HG02884 (cell line): ENCODE measurements around the gene PLXNB3.

ENCODE experiments used
- ATAC-seq: cut with Tn5 transposase; IDR thresholded peaks from one replicate; pipeline ENCODE4 v1.9.1; 2021; ENCODE audit warnings: mild to moderate bottlenecking, moderate library complexity; ENCODE audit not compliant: unreplicated experiment

The PLXNB3 gene

DNA sequence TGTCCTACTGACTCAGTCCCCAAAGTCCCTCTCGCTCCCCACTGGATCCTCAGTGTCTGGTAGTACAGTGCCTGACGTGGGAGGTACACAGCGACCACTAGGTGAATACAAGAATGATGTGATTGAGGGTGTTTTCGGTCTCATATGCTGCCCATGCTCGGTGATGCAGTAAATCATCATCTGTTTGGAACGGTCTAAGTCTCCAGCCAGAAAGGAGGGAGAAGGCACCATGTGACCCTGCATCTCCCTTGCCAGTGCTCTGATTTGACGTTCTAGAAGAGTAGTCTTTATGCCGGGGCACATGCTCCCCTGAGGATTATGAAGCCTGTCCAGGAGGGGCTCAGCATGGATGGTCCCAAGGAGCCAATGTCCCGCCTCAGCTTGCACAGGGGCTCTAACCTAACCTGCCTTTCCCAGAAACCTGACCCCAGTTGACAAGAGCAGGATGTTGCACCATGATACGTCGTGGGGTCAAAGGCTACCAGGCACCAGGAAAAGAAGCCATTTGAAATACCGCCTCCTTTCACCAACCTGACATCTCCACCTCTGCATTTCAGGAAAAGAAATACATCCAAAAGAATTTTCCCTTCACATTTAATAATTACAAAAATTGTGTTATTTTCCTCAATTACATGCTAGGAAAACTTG is 13.8 kb upstream of the PLXNB3 start:
- no peak for ATAC-seq

DNA sequence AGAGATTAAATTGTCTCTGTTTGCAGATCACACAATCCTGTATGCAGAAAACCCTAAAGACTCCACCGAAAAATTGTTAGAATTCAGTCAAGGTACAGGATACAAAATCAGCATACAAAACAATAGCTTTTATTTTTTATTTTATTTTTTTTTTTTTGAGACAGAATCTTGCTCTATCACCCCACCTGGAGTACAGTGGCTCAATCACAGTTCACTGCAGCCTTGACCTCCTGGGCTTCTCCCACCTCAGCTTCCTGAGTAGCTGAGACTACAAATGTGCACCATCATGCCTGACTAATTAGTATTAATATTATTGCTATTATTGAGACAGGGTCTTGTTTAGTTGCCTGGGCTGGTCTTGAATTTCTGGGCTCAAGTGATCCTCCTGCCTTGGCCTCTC is 8.9 kb upstream of the PLXNB3 start:
- ATAC-seq, result no peak

DNA sequence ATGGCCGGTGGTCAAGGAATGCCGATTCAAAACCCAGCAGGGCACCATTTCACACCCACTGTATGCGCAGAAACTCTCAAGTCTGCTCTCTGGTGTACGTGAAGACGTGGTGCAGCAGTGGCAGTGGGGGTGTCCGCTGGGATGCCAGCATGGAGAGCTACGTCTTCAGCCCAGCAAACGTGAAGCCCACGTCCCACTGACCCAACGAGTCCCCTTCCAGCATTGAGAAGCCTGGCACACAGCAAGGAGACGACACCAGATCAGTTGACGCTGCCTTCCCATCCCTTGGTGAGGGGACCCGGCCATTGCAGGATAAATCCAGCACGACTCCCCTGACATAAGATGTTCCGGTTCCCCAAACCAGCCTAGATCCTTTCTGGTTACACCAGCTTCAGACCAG is 2.2 kb upstream of the PLXNB3 start:
- no peak for ATAC-seq

DNA sequence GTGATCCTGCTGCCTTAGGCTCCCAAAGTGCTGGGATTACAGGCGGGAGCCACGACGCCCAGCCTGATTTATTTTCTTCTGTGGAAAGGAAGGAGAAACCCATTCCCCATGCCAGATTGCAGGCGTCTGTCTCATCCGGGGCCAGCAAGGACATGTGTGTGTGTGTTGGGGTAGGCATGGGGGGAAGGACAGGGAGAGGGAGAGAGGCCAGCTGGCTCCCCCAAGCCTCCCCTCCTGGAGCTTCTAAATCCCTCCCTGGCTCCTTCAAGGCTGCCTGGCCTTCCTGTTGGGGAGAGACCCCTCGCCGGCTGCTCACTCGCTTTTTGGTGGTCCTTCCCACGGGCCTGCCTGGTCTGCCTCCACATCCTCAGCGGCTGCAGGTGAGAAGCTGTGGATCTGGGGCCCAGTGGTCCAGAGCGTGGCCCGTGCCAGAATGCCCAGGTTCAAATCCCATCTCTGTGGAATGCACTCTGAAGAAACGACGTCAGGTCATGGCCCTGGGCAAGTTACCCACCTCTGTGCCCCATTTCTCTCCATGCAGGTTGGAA is 1.3 kb upstream of the PLXNB3 start:
- no peak for ATAC-seq

DNA sequence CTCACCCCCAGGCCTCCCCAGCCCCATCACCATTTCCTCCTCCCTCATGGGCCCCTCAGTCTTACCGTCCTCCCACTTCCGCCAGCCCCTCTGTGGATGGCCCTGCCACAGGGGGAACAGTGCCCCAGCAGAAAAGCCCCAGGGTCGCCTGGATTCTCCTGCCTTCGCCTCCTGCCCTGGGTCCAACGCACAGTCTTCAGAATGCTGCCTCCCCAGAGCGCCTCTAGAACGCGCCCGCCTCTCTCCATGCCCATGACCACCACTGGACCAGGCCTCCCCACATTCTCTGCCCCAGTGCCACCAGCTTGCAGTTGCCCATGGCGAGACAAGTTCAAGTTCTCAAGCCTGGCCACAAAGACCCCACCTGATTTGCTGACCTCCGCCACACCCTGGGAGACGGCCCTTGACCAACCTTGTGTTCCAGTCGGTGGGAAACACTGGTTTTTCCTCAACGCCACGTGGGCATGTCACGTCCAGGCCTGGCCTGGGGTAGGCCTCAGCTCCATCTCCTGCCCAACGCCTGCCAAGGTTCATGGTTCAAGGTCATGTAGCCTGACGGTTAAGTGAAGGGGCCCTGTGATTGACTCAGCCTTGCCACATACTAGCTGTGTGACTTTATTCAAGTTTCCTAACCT is 634 bp upstream of the PLXNB3 start:
- no peak for ATAC-seq

DNA sequence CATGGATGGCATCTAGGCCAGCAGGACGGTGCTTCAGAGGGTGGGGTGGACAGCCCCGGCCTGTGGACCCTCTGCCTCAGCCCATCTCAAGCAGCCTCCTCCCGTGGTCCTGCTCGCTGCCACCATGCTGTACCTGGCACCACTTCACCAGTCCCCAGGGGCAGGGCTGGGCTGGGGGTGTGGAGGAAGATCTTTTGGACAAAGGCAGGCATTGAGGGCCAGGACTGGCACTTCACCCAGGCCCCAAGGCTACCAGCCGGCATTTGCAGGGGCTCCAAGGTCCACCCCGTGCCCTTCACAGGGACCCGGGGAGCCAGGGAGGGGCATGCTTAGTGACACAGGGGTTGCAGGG is 713 bp downstream of the PLXNB3 start:
- ATAC-seq, result no peak

DNA sequence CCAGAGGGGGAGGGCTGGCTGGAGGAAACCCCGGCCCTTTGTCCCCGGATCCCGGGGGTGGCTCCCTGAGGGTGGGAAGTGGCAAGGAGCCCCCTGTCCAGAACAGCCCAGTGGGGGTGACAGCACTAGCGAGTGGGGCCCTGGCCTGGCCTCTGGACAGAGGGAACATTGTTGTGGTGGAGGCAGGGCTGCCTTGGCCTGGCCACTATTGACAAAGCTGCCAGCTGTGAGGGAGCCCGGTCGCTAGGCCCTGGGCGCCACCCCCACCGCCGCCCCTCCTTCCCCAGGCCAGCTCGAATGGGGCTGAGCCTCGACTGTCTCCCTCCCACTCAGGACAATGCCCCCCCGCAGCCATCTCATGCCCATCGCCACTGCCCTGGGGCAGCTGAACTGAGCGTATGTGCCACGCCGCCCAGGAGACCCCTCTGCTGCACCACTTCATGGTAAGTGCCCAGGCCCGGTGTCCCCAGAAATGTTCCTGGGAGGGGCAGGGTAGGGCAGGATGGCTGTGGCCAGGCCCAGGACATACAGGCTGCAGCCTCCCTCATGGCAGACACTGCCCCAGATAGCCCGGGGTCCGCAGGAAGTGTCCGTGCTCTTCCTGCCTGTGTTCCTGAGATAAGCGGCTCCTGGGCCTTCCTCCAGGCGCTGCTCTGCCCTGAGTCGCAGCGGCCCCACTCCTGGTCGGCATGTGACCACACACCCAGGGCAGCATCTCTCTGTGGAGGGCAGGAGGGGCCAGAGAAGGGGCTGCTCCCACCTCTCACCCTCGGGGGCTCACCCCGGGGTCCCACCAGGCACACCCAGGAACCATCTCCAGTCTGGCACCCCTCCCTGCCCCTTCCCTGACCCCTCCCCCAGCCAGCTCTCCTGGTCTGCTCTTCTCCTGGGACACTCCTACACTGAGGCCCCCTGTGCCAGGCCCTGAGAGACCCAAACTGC is 1.4 kb downstream of the PLXNB3 start:
- ATAC-seq, result no peak

DNA sequence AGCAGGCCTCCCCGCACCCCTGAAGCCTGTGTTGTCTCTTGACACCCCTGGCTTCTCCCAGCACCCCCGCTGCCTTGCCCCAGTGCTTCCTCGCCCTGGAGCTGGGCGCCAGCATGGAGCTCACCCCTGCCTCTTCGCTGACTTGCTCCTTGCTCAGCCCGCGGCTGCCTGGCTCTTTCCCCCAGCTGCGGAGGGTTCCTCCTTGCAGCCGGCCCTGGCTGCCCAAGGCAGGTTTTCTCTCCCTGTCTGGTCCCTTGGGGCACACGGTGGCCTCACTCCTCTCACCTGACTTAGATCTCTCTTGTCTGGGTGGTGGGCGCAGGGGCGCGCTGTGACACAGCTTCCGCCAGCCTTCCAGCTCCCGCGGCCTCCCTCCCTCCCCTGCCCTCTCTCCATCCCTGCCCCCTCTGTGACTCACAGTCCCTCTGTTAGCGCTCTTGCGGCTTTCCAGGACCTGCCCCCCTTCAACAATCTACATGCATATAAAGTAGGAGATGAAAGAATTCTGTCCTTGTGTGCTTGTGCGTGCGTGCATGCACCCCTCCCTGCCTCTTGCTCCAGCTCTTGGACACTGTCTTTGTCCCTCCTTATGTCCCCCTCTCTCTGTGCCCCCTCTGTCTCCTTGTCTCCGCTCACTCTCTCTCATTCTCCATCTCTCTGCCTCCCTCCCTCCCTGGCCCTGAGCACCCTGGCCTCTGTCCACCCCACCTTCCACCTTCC is 2.2 kb downstream of the PLXNB3 start:
- ATAC-seq, result no peak

DNA sequence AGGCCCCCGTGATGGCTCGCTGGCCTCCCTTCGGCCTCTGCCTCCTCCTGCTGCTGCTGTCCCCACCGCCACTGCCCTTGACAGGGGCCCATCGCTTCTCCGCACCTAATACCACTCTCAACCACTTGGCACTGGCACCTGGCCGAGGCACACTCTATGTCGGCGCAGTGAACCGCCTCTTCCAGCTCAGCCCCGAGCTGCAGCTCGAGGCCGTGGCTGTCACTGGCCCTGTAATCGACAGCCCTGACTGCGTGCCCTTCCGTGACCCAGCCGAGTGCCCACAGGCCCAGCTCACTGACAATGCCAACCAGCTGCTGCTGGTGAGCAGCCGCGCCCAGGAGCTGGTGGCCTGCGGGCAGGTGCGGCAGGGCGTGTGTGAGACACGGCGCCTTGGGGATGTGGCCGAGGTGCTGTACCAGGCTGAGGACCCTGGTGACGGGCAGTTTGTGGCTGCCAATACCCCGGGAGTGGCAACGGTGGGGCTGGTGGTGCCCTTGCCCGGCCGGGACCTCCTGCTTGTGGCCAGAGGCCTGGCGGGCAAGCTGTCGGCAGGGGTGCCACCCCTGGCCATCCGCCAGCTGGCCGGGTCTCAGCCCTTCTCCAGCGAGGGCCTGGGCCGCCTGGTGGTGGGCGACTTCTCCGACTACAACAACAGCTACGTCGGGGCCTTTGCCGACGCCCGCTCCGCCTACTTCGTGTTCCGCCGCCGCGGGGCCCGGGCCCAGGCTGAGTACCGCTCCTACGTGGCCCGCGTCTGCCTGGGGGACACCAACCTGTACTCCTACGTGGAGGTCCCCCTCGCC is 3.0 kb downstream of the PLXNB3 start:
- no peak for ATAC-seq

DNA sequence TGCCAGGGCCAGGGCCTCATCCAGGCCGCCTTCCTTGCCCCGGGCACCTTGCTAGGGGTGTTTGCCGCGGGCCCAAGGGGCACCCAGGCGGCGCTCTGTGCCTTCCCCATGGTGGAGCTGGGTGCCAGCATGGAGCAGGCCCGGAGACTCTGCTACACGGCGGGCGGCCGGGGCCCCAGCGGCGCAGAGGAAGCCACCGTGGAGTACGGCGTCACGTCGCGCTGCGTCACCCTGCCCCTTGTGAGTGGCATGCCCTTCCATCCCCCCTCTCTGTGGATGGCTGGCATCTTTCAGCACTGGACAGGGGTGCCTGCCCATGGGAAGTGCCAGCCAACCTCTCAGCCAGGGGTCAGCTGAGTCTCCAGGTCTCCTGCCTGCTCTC is 3.6 kb downstream of the PLXNB3 start:
- no peak for ATAC-seq

DNA sequence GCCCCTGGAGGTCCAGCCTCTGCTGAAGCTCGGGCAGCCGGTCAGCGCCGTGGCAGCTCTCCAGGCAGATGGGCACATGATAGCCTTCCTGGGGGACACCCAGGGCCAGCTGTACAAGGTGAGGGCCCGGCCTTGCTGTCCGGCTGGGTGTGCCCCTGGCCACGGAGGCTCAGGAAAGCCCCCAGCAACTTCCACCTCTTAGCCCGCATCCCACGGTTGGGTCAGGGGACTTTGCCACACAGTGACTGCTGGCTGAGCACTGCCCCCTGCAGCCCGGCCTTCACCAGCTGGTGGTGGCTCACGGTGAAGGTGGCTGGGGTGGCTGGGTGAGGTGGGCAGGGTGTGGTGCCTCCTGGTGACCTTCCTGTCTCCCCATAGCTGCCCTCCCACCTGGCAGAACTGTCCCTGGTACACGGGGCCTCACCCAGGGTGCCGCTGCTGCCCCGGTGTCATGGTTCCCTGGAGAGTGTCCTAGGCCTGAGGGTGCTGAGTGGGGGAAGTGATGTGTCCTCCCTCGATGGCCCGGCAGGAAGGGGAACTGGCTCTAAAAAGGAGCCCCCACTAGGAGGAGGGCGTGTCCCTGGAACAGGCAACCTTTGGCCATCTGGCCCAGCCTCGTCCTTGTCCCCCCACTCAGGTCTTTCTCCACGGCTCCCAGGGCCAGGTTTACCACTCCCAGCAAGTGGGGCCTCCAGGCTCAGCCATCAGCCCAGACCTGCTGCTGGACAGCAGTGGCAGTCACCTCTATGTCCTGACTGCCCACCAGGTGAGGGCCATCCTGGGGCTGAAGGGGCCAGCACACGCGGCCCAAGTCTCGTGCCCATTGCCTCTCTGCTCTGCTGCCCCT is 4.5 kb downstream of the PLXNB3 start:
- no peak for ATAC-seq

DNA sequence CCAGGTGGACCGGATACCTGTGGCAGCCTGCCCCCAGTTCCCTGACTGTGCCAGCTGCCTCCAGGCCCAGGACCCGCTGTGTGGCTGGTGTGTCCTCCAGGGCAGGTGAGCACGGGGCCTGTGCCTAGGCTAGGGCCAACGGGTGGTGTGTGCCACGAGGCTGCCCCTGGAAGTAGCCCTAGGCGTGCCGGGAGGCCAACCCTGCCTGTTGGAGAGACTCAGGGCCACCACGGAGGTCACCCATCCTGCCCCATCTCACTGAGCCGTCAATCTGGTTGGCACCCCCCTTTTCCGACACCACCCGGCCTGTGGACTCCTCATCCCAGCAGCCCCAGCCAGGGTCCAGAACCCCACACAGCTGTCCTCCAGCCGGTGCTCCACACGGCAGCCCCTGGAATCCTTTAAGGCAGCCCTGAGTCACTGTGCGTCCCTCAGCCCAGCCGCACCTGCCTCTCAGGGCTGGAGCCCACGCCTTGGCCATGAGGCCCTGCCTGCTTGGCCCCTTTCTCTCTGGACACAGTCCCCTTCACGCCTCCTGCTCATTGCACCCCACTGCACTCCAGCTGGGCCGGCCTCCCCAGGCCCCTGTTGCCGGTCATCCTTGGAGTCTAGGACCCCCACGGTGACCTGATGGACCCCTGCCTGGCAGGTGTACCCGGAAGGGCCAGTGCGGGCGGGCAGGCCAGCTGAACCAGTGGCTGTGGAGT is 5.3 kb downstream of the PLXNB3 start:
- no peak for ATAC-seq

DNA sequence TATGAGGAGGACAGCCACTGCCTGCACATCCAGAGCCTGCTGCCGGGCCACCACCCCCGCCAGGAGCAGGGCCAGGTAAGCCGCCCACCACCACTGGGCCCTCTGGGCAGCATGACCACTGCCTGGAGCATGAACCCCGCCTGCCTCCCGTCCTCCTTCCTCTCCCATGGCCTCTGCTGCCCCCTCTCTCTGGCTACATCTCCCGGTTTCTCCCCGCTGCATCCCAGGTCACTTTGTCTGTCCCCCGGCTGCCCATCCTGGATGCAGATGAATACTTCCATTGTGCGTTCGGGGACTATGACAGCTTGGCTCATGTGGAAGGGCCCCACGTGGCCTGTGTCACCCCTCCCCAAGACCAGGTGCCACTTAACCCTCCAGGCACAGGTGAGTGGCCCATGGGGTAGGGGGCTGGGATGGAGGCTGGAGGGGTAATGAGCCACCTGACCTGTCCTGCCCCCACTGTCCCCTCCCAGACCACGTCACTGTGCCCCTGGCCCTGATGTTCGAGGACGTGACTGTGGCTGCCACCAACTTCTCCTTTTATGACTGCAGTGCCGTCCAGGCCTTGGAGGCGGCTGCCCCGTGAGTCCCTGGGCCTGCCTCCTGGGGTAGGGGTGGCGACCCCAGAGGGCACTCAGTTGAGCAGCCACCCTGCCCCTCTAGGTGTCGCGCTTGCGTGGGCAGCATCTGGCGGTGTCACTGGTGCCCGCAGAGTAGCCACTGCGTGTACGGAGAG is 6.0 kb downstream of the PLXNB3 start:
- no peak for ATAC-seq

DNA sequence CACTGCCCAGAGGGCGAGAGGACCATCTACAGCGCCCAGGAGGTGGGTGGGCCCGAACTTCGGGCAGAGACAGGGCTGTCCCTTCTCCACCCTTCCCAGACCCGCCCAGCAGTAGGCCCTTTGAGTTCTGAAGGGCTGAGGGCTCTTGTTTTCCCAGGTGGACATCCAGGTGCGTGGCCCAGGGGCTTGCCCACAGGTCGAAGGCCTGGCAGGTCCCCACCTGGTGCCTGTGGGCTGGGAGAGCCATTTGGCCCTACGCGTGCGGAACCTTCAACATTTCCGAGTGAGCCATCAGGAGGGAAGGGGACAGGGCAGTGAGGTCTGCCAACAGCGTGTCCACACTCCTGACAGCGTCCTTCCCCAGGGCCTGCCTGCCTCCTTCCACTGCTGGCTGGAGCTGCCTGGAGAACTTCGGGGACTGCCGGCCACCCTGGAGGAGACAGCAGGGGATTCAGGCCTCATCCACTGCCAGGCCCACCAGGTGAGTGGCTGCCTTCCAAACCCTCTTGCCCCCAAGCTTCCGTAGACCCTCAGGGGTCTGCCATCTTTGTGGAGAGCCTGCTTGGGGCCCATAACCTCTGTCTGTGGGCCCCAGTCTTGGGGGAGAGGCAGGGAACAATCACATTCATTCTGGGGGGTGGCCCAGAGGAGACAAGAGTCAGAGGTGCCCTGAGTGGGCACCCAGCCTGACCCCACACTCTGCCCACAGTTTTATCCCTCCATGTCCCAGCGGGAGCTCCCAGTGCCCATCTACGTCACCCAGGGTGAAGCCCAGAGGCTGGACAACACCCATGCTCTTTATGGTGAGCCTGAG is 6.8 kb downstream of the PLXNB3 start:
- no peak for ATAC-seq

DNA sequence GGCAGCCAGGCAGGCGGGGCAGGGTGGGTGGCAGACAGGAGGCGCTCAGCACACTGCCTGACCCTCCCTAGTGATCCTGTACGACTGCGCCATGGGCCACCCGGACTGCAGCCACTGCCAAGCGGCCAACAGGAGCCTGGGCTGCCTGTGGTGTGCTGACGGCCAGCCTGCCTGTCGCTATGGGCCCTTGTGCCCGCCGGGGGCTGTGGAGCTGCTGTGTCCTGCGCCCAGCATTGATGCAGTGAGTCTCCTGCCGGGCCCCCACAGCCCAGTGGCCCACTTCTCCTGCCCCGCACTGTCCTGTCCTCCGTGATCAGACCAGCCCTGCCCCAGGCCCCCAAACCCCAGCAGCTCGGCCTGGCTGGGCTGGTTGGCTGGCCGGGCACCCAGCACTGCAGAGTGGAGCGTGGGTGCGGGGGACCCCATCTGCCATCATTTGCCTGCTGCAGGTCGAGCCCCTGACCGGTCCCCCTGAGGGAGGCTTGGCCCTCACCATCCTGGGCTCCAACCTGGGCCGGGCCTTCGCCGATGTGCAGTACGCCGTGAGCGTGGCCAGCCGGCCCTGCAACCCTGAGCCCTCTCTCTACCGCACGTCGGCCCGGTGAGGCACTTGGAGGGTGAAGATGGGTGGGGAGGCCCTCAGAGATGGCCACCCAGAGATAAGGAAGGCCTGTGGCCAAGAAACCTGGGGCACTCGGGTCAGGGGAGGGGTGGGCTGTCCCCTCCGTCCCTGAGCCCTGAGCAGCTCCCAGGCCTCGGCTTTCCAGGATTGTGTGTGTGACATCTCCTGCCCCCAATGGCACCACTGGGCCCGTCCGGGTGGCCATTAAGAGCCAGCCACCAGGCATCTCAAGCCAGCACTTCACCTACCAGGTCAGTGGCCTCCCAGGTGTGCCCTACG is 7.6 kb downstream of the PLXNB3 start:
- no peak for ATAC-seq
